Body of pancreas (tissue), 4 donors: Measurements from ENCODE around the gene ARAP1. TPM values are rescaled to one million over a fixed set of nuclear protein-coding genes. Genes with fewer than 3 reads are reported as not detected.

Experiments
- ATAC-seq: fragments of 150-250 bp; one replicate; pipeline ENCODE4 v1.9.1; 2016
- DNase-seq, 4 donors: peaks; one replicate each; pipeline ENCODE4 v3.0.0-alpha.2; 2019
- H3K27ac ChIP-seq, 4 donors: fragments of 200-600 bp; sonication (generic); 1 replicate in 3 of 4; 2 replicates in 1 of 4; pipeline versions ENCODE4 v1.5.1 to v1.6.1; 2016 to 2019; ENCODE audit warnings: mild to moderate bottlenecking in 1 of 4, mixed read lengths in 1 of 4, moderate library complexity in 1 of 4
- H3K27me3 ChIP-seq, 2 donors: fragments of 200-600 bp; sonication (generic); one replicate each; pipeline ENCODE4 v1.6.0; 2016; ENCODE audit warnings: mild to moderate bottlenecking in 1 of 2
- H3K36me3 ChIP-seq, 2 donors: fragments of 200-600 bp; sonication (generic); replicated peaks in 1 of 2; 2 replicates each; pipeline ENCODE4 v1.5.1; 2016; ENCODE audit warnings: low read depth in 2 of 2; ENCODE audit not compliant: insufficient read depth in 1 of 2
- H3K4me1 ChIP-seq: fragments of 200-600 bp; sonication (generic); one replicate; pipeline ENCODE4 v1.6.0; 2016
- H3K4me3 ChIP-seq, 2 donors: fragments of 200-600 bp; sonication (generic); 1 replicate in 1 of 2; 2 replicates in 1 of 2; pipeline ENCODE4 v1.5.1; 2016 to 2019
- H3K9me3 ChIP-seq, 3 donors: fragments of 200-600 bp; sonication (generic); 1 replicate in 2 of 3; 2 replicates in 1 of 3; pipeline ENCODE4 v1.5.1; 2016
- CTCF ChIP-seq, 7 experiments: fragments of 450-650 bp in 4 of 7; fragments of 200-600 bp in 3 of 7; sonication (generic) in 3 of 7; IDR thresholded peaks; one replicate each; pipeline ENCODE4 v1.5.1; 2016 to 2019; ENCODE audit warnings: antibody characterized with exemption in 7 of 7
- POLR2A ChIP-seq, 3 donors: fragments of 450-650 bp; IDR thresholded peaks; one replicate each; pipeline ENCODE4 v1.6.1; 2016; ENCODE audit warnings: antibody characterized with exemption in 3 of 3, mild to moderate bottlenecking in 2 of 3
- WGBS, 2 donors: methylation state at CpG; one replicate each; pipeline ENCODE4 v1.1.5; 2017; 5-methylcytosine and 5-hydroxymethylcytosine counted together
- intact Hi-C: fragments of 100-400 bp; cut with DNase I; formaldehyde crosslinking; loops from one replicate; pipeline ENCODE4 v1.15.1; 2023
- total RNA-seq, 2 donors: library from RNA; depleted of rRNA; stranded (reverse); fragments of >200 nt; gene quantifications; one replicate each; pipeline ENCODE4 v1.1.0, GENCODE V29; 2016

Gene ARAP1
- total RNA-seq, 2 donors from 2014 or later: 63.3 to 208 TPM

- Histone ChIP-seq H3K4me1 (peaks cover 7% of the 10 kb centered on the region), H3K27ac (no peak overlapping the region), H3K36me3 (no peaks in the 10 kb centered on the region), H3K27me3 (peaks cover 4 to 18% of the 10 kb centered on the region in 2 donors), H3K4me3 (no peak overlapping the region), H3K9me3 (no peaks in the 10 kb centered on the region)
- TF ChIP-seq POLR2A (IDR thresholded peaks at IDR 0.05): no peak
- no peak for TF ChIP-seq CTCF (IDR thresholded peaks at IDR 0.05)
- WGBS, 2 donors: 3 to 13% methylated on average over 12 to 30 of the region's 30 CpGs
- intact Hi-C loops: no loop called here
- ATAC-seq: peak; percentile 72
- peak; percentile 60 to 75 (median 64) for DNase-seq
These were observed 75.3 kb downstream of the ARAP1 start for GRCh38 chr11:72676861-72677341.

GRCh38 chr11:72675221-72675620 is 77.0 kb downstream of the ARAP1 start:
- H3K27ac ChIP-seq: no peak overlapping the region
- H3K4me1 ChIP-seq: peaks cover 7% of the 10 kb centered on the region
- DNase-seq (no peak), ATAC-seq (no peak)
- no peak overlapping the region for H3K4me3 ChIP-seq
- WGBS, 2 donors: 31 to 38% methylated on average over 2 of the region's 2 CpGs
- H3K36me3 ChIP-seq: no peaks in the 10 kb centered on the region
- peaks cover 4 to 18% of the 10 kb centered on the region in 2 donors for H3K27me3 ChIP-seq
- H3K9me3 ChIP-seq: no peaks in the 10 kb centered on the region
- TF ChIP-seq POLR2A (IDR thresholded peaks at IDR 0.05) (no peak), CTCF (IDR thresholded peaks at IDR 0.05) (no peak)
- intact Hi-C loops: no loop called here

GRCh38 chr11:72673943-72674828 is 78.0 kb downstream of the ARAP1 start, which contains the start of gene PDE2A:
PDE2A (minus strand) TSS chr11:72674422; CDS start chr11:72674207, 215 bp downstream.
- no peaks in the 10 kb centered on the region for H3K36me3 ChIP-seq
- peaks cover 4 to 14% of the 10 kb centered on the region in 2 donors for H3K27me3 ChIP-seq
- intact Hi-C loops: no loop called here
- DNase-seq (no peak), ATAC-seq (no peak)
- 8 to 20% methylated on average over 6 to 21 of the region's 21 CpGs for WGBS, 2 donors
- no peak within 1 kb of the TSS for H3K4me3 ChIP-seq
- peaks cover 7% of the 10 kb centered on the region for H3K4me1 ChIP-seq
- H3K27ac ChIP-seq: no peak within 1 kb of the TSS
- TF ChIP-seq CTCF (IDR thresholded peaks at IDR 0.05) (no peak), POLR2A (IDR thresholded peaks at IDR 0.05) (no peak)
- H3K9me3 ChIP-seq: no peaks in the 10 kb centered on the region

- WGBS, 2 donors: 20 to 24% methylated on average over 12 of the region's 12 CpGs
- no peak for DNase-seq
These were observed 78.8 kb downstream of the ARAP1 start for GRCh38 chr11:72673284-72673942.

More at GRCh38 chr11:72673284-72673942, 78.8 kb downstream of the ARAP1 start:
- intact Hi-C loops: no loop called here
- Histone ChIP-seq H3K36me3 (no peaks in the 10 kb centered on the region), H3K27ac (no peak overlapping the region), H3K9me3 (no peaks in the 10 kb centered on the region), H3K27me3 (peaks cover 4 to 14% of the 10 kb centered on the region in 2 donors), H3K4me1 (peaks cover 7% of the 10 kb centered on the region), H3K4me3 (no peak overlapping the region)
- ATAC-seq: no peak
- TF ChIP-seq POLR2A (IDR thresholded peaks at IDR 0.05) (no peak), CTCF (IDR thresholded peaks at IDR 0.05) (no peak)
